ENCODE data around the gene STXBP6. TPM values are rescaled to one million over a fixed set of nuclear protein-coding genes. Genes with fewer than 3 reads are reported as not detected.

Gene STXBP6
- total RNA-seq, 4 donors from 2014 or later: 7.1 to 16.8 (median 8.9) TPM

- intact Hi-C loops (cut with DNase I; ENCODE audit: low total_unique reads): loop anchor here (5.0 to 10.0 kb wide), 2 partner anchors 243 to 330 kb away; no protein-coding TSS in a partner anchor
- Histone ChIP-seq H3K4me3 (no peak overlapping the region), H3K4me1 (peaks cover 0 to 10% (median 4%) of the 10 kb centered on the region in 4 donors), H3K9me3 (no peaks in the 10 kb centered on the region), H3K27ac (no peak overlapping the region), H3K27me3 (no peaks in the 10 kb centered on the region), H3K36me3 (no peaks in the 10 kb centered on the region)
- DNase-seq: no peak
- in situ Hi-C loops (cut with MboI; ENCODE audit: low pct_ligation_motif_present in 1 of 4, low pct_unique_long_range_greater_than_20kb in 1 of 4, low sequenced_read_pairs in 3 of 4): loop anchor here in 3 of 4 donors (10.0 to 25.0 kb wide), 3 partner anchors 243 to 343 kb away; no protein-coding TSS in a partner anchor
- TF ChIP-seq, protein P1, sequence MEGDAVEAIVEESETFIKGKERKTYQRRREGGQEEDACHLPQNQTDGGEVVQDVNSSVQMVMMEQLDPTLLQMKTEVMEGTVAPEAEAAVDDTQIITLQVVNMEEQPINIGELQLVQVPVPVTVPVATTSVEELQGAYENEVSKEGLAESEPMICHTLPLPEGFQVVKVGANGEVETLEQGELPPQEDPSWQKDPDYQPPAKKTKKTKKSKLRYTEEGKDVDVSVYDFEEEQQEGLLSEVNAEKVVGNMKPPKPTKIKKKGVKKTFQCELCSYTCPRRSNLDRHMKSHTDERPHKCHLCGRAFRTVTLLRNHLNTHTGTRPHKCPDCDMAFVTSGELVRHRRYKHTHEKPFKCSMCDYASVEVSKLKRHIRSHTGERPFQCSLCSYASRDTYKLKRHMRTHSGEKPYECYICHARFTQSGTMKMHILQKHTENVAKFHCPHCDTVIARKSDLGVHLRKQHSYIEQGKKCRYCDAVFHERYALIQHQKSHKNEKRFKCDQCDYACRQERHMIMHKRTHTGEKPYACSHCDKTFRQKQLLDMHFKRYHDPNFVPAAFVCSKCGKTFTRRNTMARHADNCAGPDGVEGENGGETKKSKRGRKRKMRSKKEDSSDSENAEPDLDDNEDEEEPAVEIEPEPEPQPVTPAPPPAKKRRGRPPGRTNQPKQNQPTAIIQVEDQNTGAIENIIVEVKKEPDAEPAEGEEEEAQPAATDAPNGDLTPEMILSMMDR (IDR thresholded peaks at IDR 0.05): no peak
- no peak for TF ChIP-seq EP300 (IDR thresholded peaks at IDR 0.05; ENCODE audit: low read depth)
- no peak for TF ChIP-seq POLR2A (IDR thresholded peaks at IDR 0.05)
- no peak for TF ChIP-seq POLR2AphosphoS5 (IDR thresholded peaks at IDR 0.05)
- WGBS, 2 donors (ENCODE audit: low coverage in 1 of 2): 91% methylated on average over 5 of the region's 5 CpGs
Measured at GRCh38 chr14:24802236-24802635, 247.7 kb downstream of the STXBP6 start.

DNA sequence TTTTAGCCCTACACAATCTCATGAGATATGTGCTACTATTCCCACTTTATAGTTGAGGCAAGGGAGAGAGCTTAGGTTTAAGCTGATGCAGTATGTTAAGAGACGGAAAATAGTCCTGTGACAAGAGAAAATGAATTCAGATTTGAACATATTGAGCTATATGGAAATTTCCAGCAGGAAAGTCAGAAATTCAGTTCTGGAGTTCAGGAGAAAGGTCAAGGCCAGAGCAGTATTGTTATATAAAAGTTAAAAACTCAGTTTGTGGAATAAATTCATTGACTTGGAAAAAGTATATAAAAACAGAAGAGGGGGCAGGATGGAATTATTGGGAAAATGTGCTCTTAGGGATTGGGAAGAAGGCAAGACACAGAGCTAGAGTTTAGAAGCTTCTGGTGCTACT lies 248.9 kb downstream of the STXBP6 start:
- DNase-seq: no peak
- H3K36me3 ChIP-seq: no peaks in the 10 kb centered on the region
- H3K4me1 ChIP-seq: peaks cover 0 to 2% (median 0%) of the 10 kb centered on the region in 4 donors
- TF ChIP-seq EP300 (IDR thresholded peaks at IDR 0.05; ENCODE audit: low read depth) (no peak), POLR2AphosphoS5 (IDR thresholded peaks at IDR 0.05) (no peak), POLR2A (IDR thresholded peaks at IDR 0.05) (no peak)
- TF ChIP-seq, protein P1 (IDR thresholded peaks at IDR 0.05): no peak
- WGBS, 2 donors (ENCODE audit: low coverage in 1 of 2): 90 to 100% methylated on average over 1 of the region's 1 CpG
- in situ Hi-C loops (cut with MboI; ENCODE audit: low pct_ligation_motif_present in 1 of 4, low pct_unique_long_range_greater_than_20kb in 1 of 4, low sequenced_read_pairs in 3 of 4) (loop anchor here in 3 of 4 donors (10.0 to 25.0 kb wide), 3 partner anchors 244 to 344 kb away; no protein-coding TSS in a partner anchor), intact Hi-C loops (cut with DNase I; ENCODE audit: low total_unique reads) (loop anchor here (5.0 to 10.0 kb wide), 2 partner anchors 244 to 331 kb away; no protein-coding TSS in a partner anchor)
- H3K27me3 ChIP-seq: no peaks in the 10 kb centered on the region
- H3K4me3 ChIP-seq: no peak overlapping the region
- no peaks in the 10 kb centered on the region for H3K9me3 ChIP-seq
- H3K27ac ChIP-seq: no peak overlapping the region

GRCh38 chr14:24798911-24799462 lies 251.0 kb downstream of the STXBP6 start:
- TF ChIP-seq, protein P1 (IDR thresholded peaks at IDR 0.05): no peak
- TF ChIP-seq POLR2A (IDR thresholded peaks at IDR 0.05) (no peak), EP300 (IDR thresholded peaks at IDR 0.05; ENCODE audit: low read depth) (no peak), POLR2AphosphoS5 (IDR thresholded peaks at IDR 0.05) (no peak)
- in situ Hi-C loops (cut with MboI; ENCODE audit: low pct_ligation_motif_present in 1 of 4, low pct_unique_long_range_greater_than_20kb in 1 of 4, low sequenced_read_pairs in 3 of 4): no loop called here
- Histone ChIP-seq H3K4me3 (no peak overlapping the region), H3K36me3 (no peaks in the 10 kb centered on the region), H3K9me3 (no peaks in the 10 kb centered on the region), H3K27me3 (no peaks in the 10 kb centered on the region), H3K27ac (no peak overlapping the region), H3K4me1 (no peaks in the 10 kb centered on the region)
- intact Hi-C loops (cut with DNase I; ENCODE audit: low total_unique reads): no loop called here
- DNase-seq: no peak
- WGBS, 2 donors (ENCODE audit: low coverage in 1 of 2): 73 to 80% methylated on average over 2 to 6 of the region's 6 CpGs

- 86 to 91% methylated on average over 5 of the region's 5 CpGs for WGBS, 2 donors (ENCODE audit: low coverage in 1 of 2)
- no peak overlapping the region for H3K4me3 ChIP-seq
- no peak overlapping the region for H3K27ac ChIP-seq
- in situ Hi-C loops (cut with MboI; ENCODE audit: low pct_ligation_motif_present in 1 of 4, low pct_unique_long_range_greater_than_20kb in 1 of 4, low sequenced_read_pairs in 3 of 4) (no loop called here), intact Hi-C loops (cut with DNase I; ENCODE audit: low total_unique reads) (no loop called here)
- no peak for DNase-seq
- TF ChIP-seq POLR2AphosphoS5 (IDR thresholded peaks at IDR 0.05) (no peak), POLR2A (IDR thresholded peaks at IDR 0.05) (no peak), EP300 (IDR thresholded peaks at IDR 0.05; ENCODE audit: low read depth) (no peak)
- TF ChIP-seq, protein P1 (IDR thresholded peaks at IDR 0.05): no peak
- H3K27me3 ChIP-seq: no peaks in the 10 kb centered on the region
- no peaks in the 10 kb centered on the region for H3K36me3 ChIP-seq
- H3K9me3 ChIP-seq: no peaks in the 10 kb centered on the region
- H3K4me1 ChIP-seq: no peaks in the 10 kb centered on the region
Measured at GRCh38 chr14:24795406-24795805, 254.5 kb downstream of the STXBP6 start.
